Measurements from ENCODE around the gene NAXD.

NAXD gene

DNA sequence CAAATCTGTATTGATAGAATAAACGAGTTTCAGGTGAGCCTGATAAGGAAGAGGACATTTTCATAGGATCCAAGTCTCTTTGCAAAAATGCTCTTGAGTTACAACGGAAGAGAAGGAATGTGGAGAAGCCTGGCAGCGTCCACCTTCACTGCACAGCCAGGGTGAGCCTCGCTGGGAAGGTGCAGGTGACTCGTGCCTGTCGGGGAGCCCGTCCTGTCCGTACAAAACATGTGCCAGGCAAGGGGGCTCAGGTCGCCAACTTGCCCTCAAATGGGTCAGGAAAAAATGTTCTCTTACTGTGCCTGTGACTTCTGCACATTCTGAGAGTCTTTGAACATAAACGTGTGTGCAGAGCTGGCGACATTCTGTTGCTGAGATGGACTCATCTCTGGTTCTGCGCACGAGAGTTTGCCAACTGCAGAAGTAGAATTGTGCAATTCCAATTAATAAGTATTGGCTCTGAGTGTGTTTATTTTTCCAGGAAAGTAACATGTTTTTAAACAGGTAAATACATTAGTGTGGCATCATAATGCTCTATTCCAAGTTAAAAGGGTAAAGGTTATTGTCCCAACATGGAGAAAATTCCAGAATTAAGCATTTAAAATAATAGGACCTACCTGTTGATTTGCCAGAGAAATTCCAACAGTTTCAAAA is 28.6 kb downstream of the NAXD start:
- TF ChIP-seq, protein P1, sequence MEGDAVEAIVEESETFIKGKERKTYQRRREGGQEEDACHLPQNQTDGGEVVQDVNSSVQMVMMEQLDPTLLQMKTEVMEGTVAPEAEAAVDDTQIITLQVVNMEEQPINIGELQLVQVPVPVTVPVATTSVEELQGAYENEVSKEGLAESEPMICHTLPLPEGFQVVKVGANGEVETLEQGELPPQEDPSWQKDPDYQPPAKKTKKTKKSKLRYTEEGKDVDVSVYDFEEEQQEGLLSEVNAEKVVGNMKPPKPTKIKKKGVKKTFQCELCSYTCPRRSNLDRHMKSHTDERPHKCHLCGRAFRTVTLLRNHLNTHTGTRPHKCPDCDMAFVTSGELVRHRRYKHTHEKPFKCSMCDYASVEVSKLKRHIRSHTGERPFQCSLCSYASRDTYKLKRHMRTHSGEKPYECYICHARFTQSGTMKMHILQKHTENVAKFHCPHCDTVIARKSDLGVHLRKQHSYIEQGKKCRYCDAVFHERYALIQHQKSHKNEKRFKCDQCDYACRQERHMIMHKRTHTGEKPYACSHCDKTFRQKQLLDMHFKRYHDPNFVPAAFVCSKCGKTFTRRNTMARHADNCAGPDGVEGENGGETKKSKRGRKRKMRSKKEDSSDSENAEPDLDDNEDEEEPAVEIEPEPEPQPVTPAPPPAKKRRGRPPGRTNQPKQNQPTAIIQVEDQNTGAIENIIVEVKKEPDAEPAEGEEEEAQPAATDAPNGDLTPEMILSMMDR (IDR thresholded peaks at IDR 0.05; ENCODE audit: low read length, missing control alignments), result no peak
- H3K4me3 ChIP-seq (replicated peaks; ENCODE audit: low read depth, low read length), result no peak overlapping the region

DNA sequence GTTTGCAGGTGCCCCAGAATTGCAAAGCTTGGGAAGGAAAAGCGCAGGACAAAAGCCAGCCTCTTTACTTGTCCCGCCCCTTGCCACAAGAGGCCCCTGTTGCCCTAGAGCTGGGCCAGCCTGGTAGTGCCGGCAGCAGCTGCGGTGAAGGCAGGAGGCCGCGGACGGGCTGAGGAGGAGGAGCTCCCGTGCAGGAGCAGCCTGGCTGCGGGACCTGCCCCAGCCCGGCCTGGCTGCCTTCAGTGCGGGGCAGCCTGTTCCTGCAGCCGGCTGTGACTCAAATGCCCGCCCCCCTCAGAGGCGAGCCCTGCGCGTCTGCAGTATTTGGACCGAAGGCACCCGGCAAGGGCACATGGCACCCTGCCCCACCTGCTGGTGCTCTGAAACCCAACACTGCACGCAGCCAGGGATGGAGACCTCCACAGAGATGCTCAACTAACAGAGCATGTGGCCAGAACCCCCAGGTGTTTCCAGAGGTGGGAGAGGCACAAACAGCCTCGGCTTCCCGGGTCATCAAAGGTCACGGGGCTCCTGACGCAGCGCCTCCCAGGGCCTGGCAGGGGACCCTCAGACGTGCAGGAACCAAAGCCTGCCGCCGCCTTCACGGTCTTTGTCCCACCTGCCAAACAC is 29.7 kb downstream of the NAXD start:
- no peak overlapping the region for H3K4me3 ChIP-seq (replicated peaks; ENCODE audit: low read depth, low read length)

More for the DNA sequence above, 28.6 kb downstream of the NAXD start:
- DNase-seq (ENCODE audit: low read depth), result no peak

DNA sequence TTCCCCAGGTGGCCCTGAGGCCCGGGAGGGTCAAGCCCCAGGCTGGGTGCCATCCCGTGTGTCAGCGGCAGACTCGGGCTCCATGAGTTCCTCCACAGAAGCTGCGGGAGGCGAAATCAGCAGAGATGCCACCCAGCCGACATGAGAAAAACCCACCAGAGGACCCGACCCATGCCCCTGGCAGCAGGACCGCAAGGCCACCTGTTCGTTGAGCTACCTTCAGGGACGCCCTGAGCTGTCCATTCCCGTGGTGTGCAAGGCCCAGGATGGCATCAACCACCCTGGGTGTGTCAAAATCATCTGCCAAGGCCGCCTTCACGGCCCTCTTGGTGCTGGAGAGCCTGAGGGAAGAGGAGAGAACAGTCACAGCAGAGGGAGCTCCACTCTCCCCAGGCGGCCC is 30.4 kb downstream of the NAXD start:
- DNase-seq (ENCODE audit: low read depth), result no peak
- TF ChIP-seq, protein P1 (IDR thresholded peaks at IDR 0.05; ENCODE audit: low read length, missing control alignments), result no peak
- no peak overlapping the region for H3K4me3 ChIP-seq (replicated peaks; ENCODE audit: low read depth, low read length)

More for the DNA sequence above, 29.7 kb downstream of the NAXD start:
- DNase-seq (ENCODE audit: low read depth), result peak; percentile 61
- TF ChIP-seq, protein P1 (IDR thresholded peaks at IDR 0.05; ENCODE audit: low read length, missing control alignments), result peak; percentile 27

DNA sequence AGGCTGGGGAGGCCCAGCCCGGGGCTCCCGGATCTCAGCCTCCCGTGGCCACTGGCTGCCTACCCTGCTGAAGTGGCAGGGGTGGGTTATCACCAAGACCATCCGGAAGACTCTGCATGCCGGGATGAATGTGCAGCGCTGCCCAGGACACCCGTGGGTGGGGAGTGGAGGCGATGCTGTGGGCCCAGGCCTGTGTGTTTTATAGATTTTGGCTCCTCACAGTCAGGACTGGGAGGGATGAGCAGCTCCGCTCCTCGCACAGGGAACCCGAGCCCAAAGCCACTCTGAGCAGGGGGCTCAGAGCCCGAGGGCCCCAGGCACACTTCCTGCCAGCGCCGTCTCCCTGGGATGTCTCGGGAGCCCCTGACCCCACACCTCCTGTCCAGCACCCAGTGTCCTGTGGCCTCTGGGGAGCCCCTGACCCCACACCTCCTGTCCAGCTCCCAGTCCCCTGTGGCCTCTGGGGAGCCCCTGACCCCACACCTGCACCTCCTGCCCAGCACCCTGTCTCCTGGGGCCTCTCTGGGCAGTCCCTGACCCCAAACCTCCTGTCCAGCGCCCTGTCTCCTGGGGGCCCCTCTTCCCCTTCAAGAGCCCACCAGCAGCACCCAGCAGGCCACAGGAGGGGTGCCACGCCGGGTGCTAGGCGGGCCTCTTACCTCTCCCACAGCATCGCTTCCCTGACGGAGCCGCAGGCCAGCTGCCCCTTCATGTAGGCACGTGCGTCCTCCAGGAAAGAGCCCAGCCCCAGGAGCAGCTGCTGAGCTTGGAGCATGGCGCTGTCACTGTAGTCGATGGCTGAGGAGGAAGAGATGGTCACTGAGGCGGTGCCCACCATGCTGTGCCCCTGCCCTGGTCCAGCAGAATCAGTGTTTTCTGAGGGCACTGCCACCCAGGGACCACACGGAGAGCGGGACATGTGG is 31.4 kb downstream of the NAXD start:
- H3K4me3 ChIP-seq (replicated peaks; ENCODE audit: low read depth, low read length), result no peak overlapping the region
- TF ChIP-seq, protein P1 (IDR thresholded peaks at IDR 0.05; ENCODE audit: low read length, missing control alignments), result no peak
- DNase-seq (ENCODE audit: low read depth), result no peak

DNA sequence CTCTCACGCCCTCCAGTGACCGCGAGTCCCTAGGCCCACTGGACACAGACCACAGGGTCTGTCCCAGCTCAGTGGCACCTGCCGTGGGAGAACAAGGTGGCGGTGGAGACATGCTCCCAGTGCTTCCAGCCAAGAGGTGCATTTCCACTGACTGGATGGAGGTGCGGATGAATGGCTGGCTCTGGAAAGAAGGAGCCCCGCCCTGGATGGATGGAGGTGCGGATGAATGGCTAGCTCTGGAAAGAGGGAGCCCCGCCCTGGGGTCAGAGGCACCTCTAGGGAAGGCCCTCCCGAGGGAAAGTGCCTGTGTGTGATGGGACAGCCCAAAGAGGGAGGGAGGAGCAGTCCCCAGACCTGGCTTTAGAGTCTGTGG is 32.0 kb downstream of the NAXD start:
- H3K4me3 ChIP-seq (replicated peaks; ENCODE audit: low read depth, low read length), result no peak overlapping the region
- DNase-seq (ENCODE audit: low read depth), result no peak
- TF ChIP-seq, protein P1 (IDR thresholded peaks at IDR 0.05; ENCODE audit: low read length, missing control alignments), result no peak

DNA sequence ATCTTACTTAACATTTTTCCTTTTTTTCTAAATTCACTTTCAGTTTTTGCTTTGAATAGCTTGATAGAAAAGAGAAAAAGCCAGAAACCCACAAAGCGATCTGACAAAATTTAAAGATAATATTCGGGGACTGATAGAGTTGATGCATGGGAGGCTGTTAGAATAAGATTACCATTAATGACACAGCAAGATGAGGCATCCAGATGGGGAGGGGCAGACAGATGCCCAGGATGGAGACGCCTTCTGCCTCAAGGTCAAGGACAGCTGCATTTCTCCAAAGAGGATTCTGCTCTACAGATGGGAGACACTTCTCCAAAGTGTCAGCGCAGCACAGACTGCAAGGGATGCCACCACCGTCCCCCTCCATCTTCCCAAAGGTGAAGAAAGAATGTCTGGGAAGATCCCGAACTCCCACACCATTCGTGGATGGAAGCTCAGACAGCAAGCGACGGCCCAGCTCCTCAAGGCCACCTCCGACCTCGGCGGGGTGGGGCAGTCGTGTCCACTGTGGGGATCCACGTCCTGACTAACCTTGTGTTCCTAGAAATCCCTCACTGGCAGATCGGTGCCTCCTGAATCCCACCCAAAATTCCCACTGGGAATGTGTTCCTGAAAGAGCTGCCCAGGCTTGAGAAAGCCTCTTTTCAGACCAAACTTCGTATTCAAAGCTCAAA is 32.9 kb downstream of the NAXD start:
- DNase-seq (ENCODE audit: low read depth), result no peak
- TF ChIP-seq, protein P1 (IDR thresholded peaks at IDR 0.05; ENCODE audit: low read length, missing control alignments), result no peak
- no peak overlapping the region for H3K4me3 ChIP-seq (replicated peaks; ENCODE audit: low read depth, low read length)

Measured in fibroblast of pulmonary artery (primary cell).